ENCODE data around the gene ERI3.

DNA sequence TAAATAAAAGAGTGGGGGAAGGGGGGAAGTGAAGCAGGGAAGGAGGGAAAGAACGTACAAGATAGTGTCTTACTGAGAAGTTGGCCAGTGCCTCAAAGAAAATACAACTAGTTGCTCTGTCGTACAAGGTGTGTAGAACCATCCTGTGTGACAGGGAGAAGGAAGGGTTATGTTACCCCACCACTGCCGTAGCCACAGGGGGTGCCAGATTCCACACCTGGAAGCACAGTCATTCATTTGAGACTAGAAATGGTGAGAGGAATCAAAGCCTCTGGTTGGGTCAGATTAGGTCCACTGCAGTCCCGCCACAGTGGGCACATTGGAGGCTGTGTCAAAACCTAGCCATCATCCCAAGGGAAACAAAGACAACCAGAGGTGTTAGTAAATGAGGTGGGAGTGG lies 2.7 kb upstream of the ERI3 start:
- TF ChIP-seq GATA2 (IDR thresholded peaks at IDR 0.05; ENCODE audit: low read depth, low read length): no peak
- TF ChIP-seq GATA3 (IDR thresholded peaks at IDR 0.05; ENCODE audit: low read depth, low read length): no peak

Data from SH-SY5Y (cell line).